ELR (cell line): ENCODE results near the gene CDK5RAP1.

ENCODE experiments used
- DNase-seq: peaks from one replicate; pipeline ENCODE4 v3.0.0-alpha.2; 2015; ENCODE audit warnings: low read depth

CDK5RAP1 gene

GRCh38 chr20:33386673-33387072 lies 14.6 kb downstream of the CDK5RAP1 start:
- DNase-seq: no peak

GRCh38 chr20:33377366-33377765 lies 24.0 kb downstream of the CDK5RAP1 start:
- DNase-seq: no peak

- peak; percentile 93 for DNase-seq
Measured at GRCh38 chr20:33373735-33374605, 27.3 kb downstream of the CDK5RAP1 start.

GRCh38 chr20:33372993-33373441 lies 28.3 kb downstream of the CDK5RAP1 start:
- DNase-seq: no peak

GRCh38 chr20:33370291-33370690 lies 31.0 kb downstream of the CDK5RAP1 start:
- DNase-seq: peak; percentile 28

- DNase-seq: peak; percentile 51
Measured at GRCh38 chr20:33362898-33363297, 38.4 kb downstream of the CDK5RAP1 start.

- DNase-seq: no peak
Measured at GRCh38 chr20:33359399-33360261, 41.7 kb downstream of the CDK5RAP1 start.

GRCh38 chr20:33353013-33353402 lies 48.3 kb downstream of the CDK5RAP1 start:
- DNase-seq: no peak

- no peak for DNase-seq
Measured at GRCh38 chr20:33352258-33353012, 48.9 kb downstream of the CDK5RAP1 start.

- no peak for DNase-seq
Measured at GRCh38 chr20:33351696-33352095, 49.6 kb downstream of the CDK5RAP1 start.

- no peak for DNase-seq
Measured at GRCh38 chr20:33349493-33349892, 51.8 kb downstream of the CDK5RAP1 start.

GRCh38 chr20:33348136-33348937 lies 53.0 kb downstream of the CDK5RAP1 start:
- no peak for DNase-seq

GRCh38 chr20:33345342-33345741 lies 56.0 kb downstream of the CDK5RAP1 start:
- no peak for DNase-seq

- DNase-seq: no peak
Measured at GRCh38 chr20:33343521-33343920, 57.8 kb downstream of the CDK5RAP1 start.

GRCh38 chr20:33339515-33340058 lies 61.7 kb downstream of the CDK5RAP1 start:
- no peak for DNase-seq

- no peak for DNase-seq
Measured at GRCh38 chr20:33338467-33339258, 62.7 kb downstream of the CDK5RAP1 start.

- DNase-seq: no peak
Measured at GRCh38 chr20:33337531-33338165, 63.7 kb downstream of the CDK5RAP1 start.

- no peak for DNase-seq
Measured at GRCh38 chr20:33337119-33337518, 64.2 kb downstream of the CDK5RAP1 start.

GRCh38 chr20:33336375-33336774 lies 64.9 kb downstream of the CDK5RAP1 start:
- DNase-seq: no peak

GRCh38 chr20:33334111-33334510 lies 67.2 kb downstream of the CDK5RAP1 start:
- no peak for DNase-seq
